ENCODE results near the gene CCT6B. TPM values are rescaled to one million over a fixed set of nuclear protein-coding genes. Genes with fewer than 3 reads are reported as not detected.

Gene CCT6B
- total and polyA plus RNA-seq, 9 of the 15 experiments (the other 6 are each of a cell fraction or from before 2014, with no cell fraction given), result 0.25 to 0.91 (median 0.58) TPM

DNA sequence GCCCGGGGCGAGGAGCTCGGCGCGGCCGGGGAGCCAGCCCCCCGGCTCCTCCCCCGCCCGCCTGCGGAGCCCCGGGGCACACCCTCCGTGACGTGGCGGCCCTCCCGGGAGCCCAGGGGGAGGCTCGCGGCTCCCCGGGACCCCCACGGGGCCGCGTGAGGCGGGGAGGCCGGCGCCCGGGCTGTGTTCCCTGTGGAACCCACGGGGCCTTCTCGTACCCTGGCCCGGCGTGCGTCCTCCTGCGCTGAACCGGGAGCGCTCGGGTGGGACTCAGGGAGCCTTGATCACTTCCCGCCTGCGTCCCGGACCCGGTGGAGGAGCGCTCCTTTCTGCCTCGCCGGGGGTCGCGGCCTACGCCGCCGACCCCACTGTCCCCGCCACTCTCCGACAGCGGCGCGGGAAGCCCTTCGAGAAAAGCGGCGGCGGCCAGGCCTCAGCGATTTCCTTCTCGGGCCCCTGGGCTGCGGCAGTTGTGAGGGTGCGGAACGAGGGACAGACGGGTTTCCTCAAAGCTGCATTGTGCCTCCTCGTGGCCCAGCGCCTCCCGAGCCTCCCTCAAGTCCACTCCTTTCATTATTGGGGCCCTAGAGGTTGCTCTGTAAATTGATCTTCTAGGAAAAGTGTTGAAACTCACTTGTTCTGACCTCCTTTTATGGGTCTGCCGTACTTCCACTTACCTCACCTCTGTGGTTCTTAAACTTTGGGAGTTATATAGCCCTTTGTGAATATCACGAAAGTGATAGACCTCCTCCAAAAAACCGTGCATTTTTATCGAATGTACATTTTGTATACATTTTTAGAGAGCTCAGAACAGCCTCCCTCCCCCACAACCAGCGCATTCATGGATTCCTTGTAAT is 19.6 kb upstream of the CCT6B start (continued):
- TF ChIP-seq, protein P1, sequence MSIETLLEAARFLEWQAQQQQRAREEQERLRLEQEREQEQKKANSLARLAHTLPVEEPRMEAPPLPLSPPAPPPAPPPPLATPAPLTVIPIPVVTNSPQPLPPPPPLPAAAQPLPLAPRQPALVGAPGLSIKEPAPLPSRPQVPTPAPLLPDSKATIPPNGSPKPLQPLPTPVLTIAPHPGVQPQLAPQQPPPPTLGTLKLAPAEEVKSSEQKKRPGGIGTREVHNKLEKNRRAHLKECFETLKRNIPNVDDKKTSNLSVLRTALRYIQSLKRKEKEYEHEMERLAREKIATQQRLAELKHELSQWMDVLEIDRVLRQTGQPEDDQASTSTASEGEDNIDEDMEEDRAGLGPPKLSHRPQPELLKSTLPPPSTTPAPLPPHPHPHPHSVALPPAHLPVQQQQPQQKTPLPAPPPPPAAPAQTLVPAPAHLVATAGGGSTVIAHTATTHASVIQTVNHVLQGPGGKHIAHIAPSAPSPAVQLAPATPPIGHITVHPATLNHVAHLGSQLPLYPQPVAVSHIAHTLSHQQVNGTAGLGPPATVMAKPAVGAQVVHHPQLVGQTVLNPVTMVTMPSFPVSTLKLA (conservative IDR thresholded peaks at IDR 0.05), result peak in 1 of 2 experiments; percentile 32; a peak in 2 of 4 replicates
- TF ChIP-seq, protein P2, sequence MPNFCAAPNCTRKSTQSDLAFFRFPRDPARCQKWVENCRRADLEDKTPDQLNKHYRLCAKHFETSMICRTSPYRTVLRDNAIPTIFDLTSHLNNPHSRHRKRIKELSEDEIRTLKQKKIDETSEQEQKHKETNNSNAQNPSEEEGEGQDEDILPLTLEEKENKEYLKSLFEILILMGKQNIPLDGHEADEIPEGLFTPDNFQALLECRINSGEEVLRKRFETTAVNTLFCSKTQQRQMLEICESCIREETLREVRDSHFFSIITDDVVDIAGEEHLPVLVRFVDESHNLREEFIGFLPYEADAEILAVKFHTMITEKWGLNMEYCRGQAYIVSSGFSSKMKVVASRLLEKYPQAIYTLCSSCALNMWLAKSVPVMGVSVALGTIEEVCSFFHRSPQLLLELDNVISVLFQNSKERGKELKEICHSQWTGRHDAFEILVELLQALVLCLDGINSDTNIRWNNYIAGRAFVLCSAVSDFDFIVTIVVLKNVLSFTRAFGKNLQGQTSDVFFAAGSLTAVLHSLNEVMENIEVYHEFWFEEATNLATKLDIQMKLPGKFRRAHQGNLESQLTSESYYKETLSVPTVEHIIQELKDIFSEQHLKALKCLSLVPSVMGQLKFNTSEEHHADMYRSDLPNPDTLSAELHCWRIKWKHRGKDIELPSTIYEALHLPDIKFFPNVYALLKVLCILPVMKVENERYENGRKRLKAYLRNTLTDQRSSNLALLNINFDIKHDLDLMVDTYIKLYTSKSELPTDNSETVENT (CRISPR knock-in tag; IDR thresholded peaks at IDR 0.05), result peak; percentile 2; the same call in 1 of the 2 replicates
- TF ChIP-seq TBL1XR1 (IDR thresholded peaks at IDR 0.05; ENCODE audit: low read length in 2 of 2), result no peak; a peak in 1 of 4 replicates
- TF ChIP-seq, protein P3, sequence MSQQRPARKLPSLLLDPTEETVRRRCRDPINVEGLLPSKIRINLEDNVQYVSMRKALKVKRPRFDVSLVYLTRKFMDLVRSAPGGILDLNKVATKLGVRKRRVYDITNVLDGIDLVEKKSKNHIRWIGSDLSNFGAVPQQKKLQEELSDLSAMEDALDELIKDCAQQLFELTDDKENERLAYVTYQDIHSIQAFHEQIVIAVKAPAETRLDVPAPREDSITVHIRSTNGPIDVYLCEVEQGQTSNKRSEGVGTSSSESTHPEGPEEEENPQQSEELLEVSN (IDR thresholded peaks at IDR 0.05; ENCODE audit: borderline replicate concordance in 1 of 2, extremely low read depth in 1 of 2, insufficient read depth in 1 of 2, insufficient read length in 1 of 2, low read depth in 1 of 2, low read length in 1 of 2, poor library complexity in 1 of 2, severe bottlenecking in 1 of 2), result peak; percentile 54 to 70
- TF ChIP-seq, protein P4, sequence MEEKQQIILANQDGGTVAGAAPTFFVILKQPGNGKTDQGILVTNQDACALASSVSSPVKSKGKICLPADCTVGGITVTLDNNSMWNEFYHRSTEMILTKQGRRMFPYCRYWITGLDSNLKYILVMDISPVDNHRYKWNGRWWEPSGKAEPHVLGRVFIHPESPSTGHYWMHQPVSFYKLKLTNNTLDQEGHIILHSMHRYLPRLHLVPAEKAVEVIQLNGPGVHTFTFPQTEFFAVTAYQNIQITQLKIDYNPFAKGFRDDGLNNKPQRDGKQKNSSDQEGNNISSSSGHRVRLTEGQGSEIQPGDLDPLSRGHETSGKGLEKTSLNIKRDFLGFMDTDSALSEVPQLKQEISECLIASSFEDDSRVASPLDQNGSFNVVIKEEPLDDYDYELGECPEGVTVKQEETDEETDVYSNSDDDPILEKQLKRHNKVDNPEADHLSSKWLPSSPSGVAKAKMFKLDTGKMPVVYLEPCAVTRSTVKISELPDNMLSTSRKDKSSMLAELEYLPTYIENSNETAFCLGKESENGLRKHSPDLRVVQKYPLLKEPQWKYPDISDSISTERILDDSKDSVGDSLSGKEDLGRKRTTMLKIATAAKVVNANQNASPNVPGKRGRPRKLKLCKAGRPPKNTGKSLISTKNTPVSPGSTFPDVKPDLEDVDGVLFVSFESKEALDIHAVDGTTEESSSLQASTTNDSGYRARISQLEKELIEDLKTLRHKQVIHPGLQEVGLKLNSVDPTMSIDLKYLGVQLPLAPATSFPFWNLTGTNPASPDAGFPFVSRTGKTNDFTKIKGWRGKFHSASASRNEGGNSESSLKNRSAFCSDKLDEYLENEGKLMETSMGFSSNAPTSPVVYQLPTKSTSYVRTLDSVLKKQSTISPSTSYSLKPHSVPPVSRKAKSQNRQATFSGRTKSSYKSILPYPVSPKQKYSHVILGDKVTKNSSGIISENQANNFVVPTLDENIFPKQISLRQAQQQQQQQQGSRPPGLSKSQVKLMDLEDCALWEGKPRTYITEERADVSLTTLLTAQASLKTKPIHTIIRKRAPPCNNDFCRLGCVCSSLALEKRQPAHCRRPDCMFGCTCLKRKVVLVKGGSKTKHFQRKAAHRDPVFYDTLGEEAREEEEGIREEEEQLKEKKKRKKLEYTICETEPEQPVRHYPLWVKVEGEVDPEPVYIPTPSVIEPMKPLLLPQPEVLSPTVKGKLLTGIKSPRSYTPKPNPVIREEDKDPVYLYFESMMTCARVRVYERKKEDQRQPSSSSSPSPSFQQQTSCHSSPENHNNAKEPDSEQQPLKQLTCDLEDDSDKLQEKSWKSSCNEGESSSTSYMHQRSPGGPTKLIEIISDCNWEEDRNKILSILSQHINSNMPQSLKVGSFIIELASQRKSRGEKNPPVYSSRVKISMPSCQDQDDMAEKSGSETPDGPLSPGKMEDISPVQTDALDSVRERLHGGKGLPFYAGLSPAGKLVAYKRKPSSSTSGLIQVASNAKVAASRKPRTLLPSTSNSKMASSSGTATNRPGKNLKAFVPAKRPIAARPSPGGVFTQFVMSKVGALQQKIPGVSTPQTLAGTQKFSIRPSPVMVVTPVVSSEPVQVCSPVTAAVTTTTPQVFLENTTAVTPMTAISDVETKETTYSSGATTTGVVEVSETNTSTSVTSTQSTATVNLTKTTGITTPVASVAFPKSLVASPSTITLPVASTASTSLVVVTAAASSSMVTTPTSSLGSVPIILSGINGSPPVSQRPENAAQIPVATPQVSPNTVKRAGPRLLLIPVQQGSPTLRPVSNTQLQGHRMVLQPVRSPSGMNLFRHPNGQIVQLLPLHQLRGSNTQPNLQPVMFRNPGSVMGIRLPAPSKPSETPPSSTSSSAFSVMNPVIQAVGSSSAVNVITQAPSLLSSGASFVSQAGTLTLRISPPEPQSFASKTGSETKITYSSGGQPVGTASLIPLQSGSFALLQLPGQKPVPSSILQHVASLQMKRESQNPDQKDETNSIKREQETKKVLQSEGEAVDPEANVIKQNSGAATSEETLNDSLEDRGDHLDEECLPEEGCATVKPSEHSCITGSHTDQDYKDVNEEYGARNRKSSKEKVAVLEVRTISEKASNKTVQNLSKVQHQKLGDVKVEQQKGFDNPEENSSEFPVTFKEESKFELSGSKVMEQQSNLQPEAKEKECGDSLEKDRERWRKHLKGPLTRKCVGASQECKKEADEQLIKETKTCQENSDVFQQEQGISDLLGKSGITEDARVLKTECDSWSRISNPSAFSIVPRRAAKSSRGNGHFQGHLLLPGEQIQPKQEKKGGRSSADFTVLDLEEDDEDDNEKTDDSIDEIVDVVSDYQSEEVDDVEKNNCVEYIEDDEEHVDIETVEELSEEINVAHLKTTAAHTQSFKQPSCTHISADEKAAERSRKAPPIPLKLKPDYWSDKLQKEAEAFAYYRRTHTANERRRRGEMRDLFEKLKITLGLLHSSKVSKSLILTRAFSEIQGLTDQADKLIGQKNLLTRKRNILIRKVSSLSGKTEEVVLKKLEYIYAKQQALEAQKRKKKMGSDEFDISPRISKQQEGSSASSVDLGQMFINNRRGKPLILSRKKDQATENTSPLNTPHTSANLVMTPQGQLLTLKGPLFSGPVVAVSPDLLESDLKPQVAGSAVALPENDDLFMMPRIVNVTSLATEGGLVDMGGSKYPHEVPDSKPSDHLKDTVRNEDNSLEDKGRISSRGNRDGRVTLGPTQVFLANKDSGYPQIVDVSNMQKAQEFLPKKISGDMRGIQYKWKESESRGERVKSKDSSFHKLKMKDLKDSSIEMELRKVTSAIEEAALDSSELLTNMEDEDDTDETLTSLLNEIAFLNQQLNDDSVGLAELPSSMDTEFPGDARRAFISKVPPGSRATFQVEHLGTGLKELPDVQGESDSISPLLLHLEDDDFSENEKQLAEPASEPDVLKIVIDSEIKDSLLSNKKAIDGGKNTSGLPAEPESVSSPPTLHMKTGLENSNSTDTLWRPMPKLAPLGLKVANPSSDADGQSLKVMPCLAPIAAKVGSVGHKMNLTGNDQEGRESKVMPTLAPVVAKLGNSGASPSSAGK (IDR thresholded peaks at IDR 0.05), result peak; percentile 73
